Erythroblast (primary cell): ENCODE data around the gene PAPOLA.
"Not testable (repeated sequence)": the region's sequence is repeated elsewhere in the genome, so short reads cannot be mapped to it uniquely, and the experiment has no call there.

ENCODE experiments used
- GATA1 ChIP-seq: IDR thresholded peaks from 2 replicates; pipeline ENCODE4 v1.6.1; 2011; ENCODE audit warnings: low read depth, mild to moderate bottlenecking, control low read depth, low read length, moderate library complexity
- POLR2A ChIP-seq: IDR thresholded peaks from 2 replicates; pipeline ENCODE4 v1.6.1; 2011; ENCODE audit warnings: mild to moderate bottlenecking, low read length

DNA sequence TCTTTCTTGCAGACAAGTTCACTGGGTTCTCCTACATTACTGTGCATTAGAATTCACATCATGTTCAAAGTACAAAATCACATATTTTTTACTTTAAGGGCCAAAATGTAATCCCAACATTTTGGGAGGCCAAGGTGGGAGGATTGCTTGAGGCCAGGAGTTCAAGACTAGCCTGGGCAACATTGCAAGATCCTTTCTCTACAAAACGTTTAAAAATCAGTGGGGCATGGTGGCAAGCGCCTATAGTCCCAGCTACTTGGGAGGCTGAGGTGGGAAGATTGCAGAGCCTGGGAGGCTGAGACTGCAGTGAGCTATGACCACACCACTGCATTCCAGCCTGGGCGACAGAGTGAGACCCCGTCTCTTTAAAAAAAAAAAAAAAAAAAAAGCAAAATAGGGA lies 31.2 kb upstream of the PAPOLA start:
- TF ChIP-seq POLR2A, GATA1: not testable (repeated sequence)
